ENCODE results near the gene UPK1A. TPM values are rescaled to one million over a fixed set of nuclear protein-coding genes. Genes with fewer than 3 reads are reported as not detected.

UPK1A gene
- total RNA-seq, 1 experiment from 2014 or later: 1.6 TPM

DNA sequence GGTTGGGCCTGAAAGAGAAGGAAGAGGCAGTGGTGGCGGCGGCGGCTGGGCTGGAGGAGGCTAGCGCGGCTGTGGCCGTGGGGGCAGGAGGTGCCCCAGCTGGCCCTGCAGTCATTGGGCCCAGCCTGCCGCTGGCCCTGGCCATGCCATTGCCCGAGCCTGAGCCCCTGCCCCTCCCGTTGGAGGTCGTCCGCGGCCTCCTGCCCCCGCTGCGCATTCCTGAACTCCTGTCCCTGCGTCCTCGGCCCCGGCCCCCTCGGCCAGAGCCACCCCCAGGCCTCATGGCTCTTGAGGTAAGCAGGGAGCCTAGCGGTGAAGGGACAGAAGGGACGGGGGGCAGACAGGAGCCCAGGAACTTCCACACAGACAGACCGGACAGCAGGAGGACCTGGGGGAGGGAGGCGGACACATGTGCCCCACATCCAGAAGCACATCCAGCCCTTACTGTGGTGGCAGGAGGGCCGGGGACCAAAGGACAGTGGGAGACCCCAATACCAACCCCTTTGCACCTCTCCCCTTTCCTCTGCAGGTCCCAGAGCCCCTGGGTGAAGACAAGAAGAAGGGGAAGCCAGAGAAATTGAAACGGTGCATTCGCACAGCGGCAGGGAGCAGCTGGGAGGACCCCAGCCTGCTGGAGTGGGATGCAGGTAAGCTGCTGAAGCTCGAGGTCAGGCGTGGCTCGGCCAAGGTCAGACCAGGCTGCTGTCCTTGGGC lies 32.4 kb upstream of the UPK1A start (continued):
- TF ChIP-seq E2F4 (CRISPR knock-in tag; IDR thresholded peaks at IDR 0.05; ENCODE audit: borderline replicate concordance, low read depth) (no peak), FOXP4 (CRISPR knock-in tag; IDR thresholded peaks at IDR 0.05) (no peak), ERG (CRISPR knock-in tag; IDR thresholded peaks at IDR 0.05) (no peak), NFATC4 (CRISPR knock-in tag; IDR thresholded peaks at IDR 0.05) (no peak), RORB (CRISPR knock-in tag; IDR thresholded peaks at IDR 0.05) (no peak)

- DNase-seq (ENCODE audit: low spot score): no peak
- CTCF ChIA-PET: no interaction called here
- ATAC-seq: no peak
- Mint-ChIP-seq H3K36me3 (peaks cover 31% of the 10 kb centered on the region), H3K4me3 (no peak overlapping the region), H3K27ac (no peak overlapping the region), H3K4me1 (peaks cover 17% of the 10 kb centered on the region), H3K27me3 (ENCODE audit: low read depth) (no peaks in the 10 kb centered on the region), H3K9me3 (no peaks in the 10 kb centered on the region)
- no peak for TF ChIP-seq IRF1 (CRISPR knock-in tag; IDR thresholded peaks at IDR 0.05)
- TF ChIP-seq, protein P1, sequence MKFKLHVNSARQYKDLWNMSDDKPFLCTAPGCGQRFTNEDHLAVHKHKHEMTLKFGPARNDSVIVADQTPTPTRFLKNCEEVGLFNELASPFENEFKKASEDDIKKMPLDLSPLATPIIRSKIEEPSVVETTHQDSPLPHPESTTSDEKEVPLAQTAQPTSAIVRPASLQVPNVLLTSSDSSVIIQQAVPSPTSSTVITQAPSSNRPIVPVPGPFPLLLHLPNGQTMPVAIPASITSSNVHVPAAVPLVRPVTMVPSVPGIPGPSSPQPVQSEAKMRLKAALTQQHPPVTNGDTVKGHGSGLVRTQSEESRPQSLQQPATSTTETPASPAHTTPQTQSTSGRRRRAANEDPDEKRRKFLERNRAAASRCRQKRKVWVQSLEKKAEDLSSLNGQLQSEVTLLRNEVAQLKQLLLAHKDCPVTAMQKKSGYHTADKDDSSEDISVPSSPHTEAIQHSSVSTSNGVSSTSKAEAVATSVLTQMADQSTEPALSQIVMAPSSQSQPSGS (CRISPR knock-in tag; IDR thresholded peaks at IDR 0.05; ENCODE audit: borderline replicate concordance, low read depth): no peak
- POLR2A ChIA-PET: no interaction called here
These were observed 29.7 kb upstream of the UPK1A start for GRCh38 chr19:35636651-35637050.

GRCh38 chr19:35637165-35637564 lies 29.2 kb upstream of the UPK1A start:
- Mint-ChIP-seq H3K27me3 (ENCODE audit: low read depth) (no peaks in the 10 kb centered on the region), H3K4me3 (no peak overlapping the region), H3K27ac (no peak overlapping the region), H3K36me3 (peaks cover 26% of the 10 kb centered on the region), H3K9me3 (no peaks in the 10 kb centered on the region), H3K4me1 (peaks cover 20% of the 10 kb centered on the region)
- DNase-seq (ENCODE audit: low spot score) (no peak), ATAC-seq (no peak)
- no peak for TF ChIP-seq GTF2I (CRISPR knock-in tag; conservative IDR thresholded peaks at IDR 0.05)
- no peak for TF ChIP-seq SMAD3 (CRISPR knock-in tag; IDR thresholded peaks at IDR 0.05; ENCODE audit: borderline replicate concordance)
- no peak for TF ChIP-seq NFE2L1 (CRISPR knock-in tag; IDR thresholded peaks at IDR 0.05)
- TF ChIP-seq AFF4 (CRISPR knock-in tag; IDR thresholded peaks at IDR 0.05; ENCODE audit: borderline replicate concordance): no peak
- TF ChIP-seq ZMAT4 (CRISPR knock-in tag; IDR thresholded peaks at IDR 0.05): no peak
- ChIA-PET CTCF (interaction anchor here (0.7 kb wide), 1 partner anchor 18 kb away, joined by 3 read pairs; no protein-coding TSS in a partner anchor), POLR2A (no interaction called here)
